Neural cell (in vitro differentiated cells): ENCODE measurements around the gene TMSB10. TPM values are rescaled to one million over a fixed set of nuclear protein-coding genes. Genes with fewer than 3 reads are reported as not detected.

Experiments
- H2AFZ ChIP-seq: fragments of 200-600, 300-800 bp; sonication (generic), shearing (Covaris generic); 2 replicates; pipeline ENCODE4 v1.6.0; 2014; ENCODE audit warnings: low read depth, mild to moderate bottlenecking, antibody characterized with exemption, low read length, moderate library complexity
- H3F3A ChIP-seq: fragments of 200-600 bp; shearing (Covaris generic); 2 replicates; pipeline ENCODE4 v1.6.1; 2016; ENCODE audit warnings: mild to moderate bottlenecking, moderate library complexity, mixed read lengths, antibody characterized with exemption, low read length; ENCODE audit not compliant: insufficient read depth, poor library complexity, severe bottlenecking
- H3K27ac ChIP-seq: fragments of 200-600, 300-800 bp; sonication (generic), shearing (Covaris generic); 2 replicates; pipeline ENCODE4 v1.5.1; 2014; ENCODE audit warnings: mild to moderate bottlenecking, low read length, moderate library complexity
- H3K27me3 ChIP-seq: fragments of 300-800, 200-600 bp; sonication (generic), shearing (Covaris generic); 2 replicates; pipeline ENCODE4 v1.6.0; 2014; ENCODE audit warnings: mild to moderate bottlenecking, low read depth, low read length, moderate library complexity; ENCODE audit not compliant: insufficient read depth
- H3K36me3 ChIP-seq: fragments of 300-800, 200-600 bp; sonication (generic), shearing (Covaris generic); 2 replicates; pipeline ENCODE4 v1.5.1; 2014; ENCODE audit warnings: mild to moderate bottlenecking, antibody characterized with exemption, low read length, moderate library complexity; ENCODE audit not compliant: insufficient read depth
- H3K4me2 ChIP-seq: fragments of 300-800, 200-600 bp; sonication (generic), shearing (Covaris generic); 2 replicates; pipeline ENCODE4 v1.6.0; 2014; ENCODE audit warnings: mild to moderate bottlenecking, low read length
- H3K4me3 ChIP-seq: fragments of 300-800, 200-600 bp; sonication (generic), shearing (Covaris generic); 2 replicates; pipeline ENCODE4 v1.5.1; 2014; ENCODE audit warnings: mild to moderate bottlenecking, low read length, moderate library complexity
- H3K79me2 ChIP-seq: fragments of 200-600 bp; shearing (Covaris generic); replicated peaks from 2 replicates; pipeline ENCODE4 v1.6.0; 2014; ENCODE audit warnings: mild to moderate bottlenecking, low read length, moderate library complexity; ENCODE audit not compliant: insufficient read depth
- H3K9ac ChIP-seq: fragments of 300-800, 200-600 bp; sonication (generic), shearing (Covaris generic); 2 replicates; pipeline ENCODE4 v1.6.1; 2016; ENCODE audit warnings: mild to moderate bottlenecking, low read length, mixed read lengths
- H3K9me2 ChIP-seq: fragments of 200-600 bp; shearing (Covaris generic); 2 replicates; pipeline ENCODE4 v1.6.1; 2016; ENCODE audit warnings: mild to moderate bottlenecking, low read length, mixed read lengths; ENCODE audit not compliant: insufficient read depth
- H3K9me3 ChIP-seq: fragments of 200-600, 300-800 bp; sonication (generic), shearing (Covaris generic); 2 replicates; pipeline ENCODE4 v1.6.1; 2016; ENCODE audit warnings: mild to moderate bottlenecking, mixed run types, low read length, moderate library complexity, mixed read lengths
- H4K20me1 ChIP-seq: fragments of 200-600 bp; shearing (Covaris generic); 2 replicates; pipeline ENCODE4 v1.6.1; 2016; ENCODE audit warnings: mild to moderate bottlenecking, mixed run types; ENCODE audit not compliant: insufficient read depth
- EP300 ChIP-seq: fragments of 450-650 bp; conservative IDR thresholded peaks from 2 replicates; pipeline ENCODE4 v1.6.1; 2014; ENCODE audit warnings: antibody characterized with exemption, mild to moderate bottlenecking, moderate library complexity; ENCODE audit not compliant: poor library complexity, severe bottlenecking
- EZH2 ChIP-seq: fragments of 200-600, 300-800 bp; shearing (Covaris generic), sonication (generic); IDR thresholded peaks from 2 replicates; pipeline ENCODE4 v1.6.1; 2014; ENCODE audit warnings: antibody characterized with exemption, low read length, borderline replicate concordance, mild to moderate bottlenecking; ENCODE audit not compliant: insufficient read depth, poor library complexity, severe bottlenecking
- MXI1 ChIP-seq: fragments of 450-650 bp; conservative IDR thresholded peaks from 2 replicates; pipeline ENCODE4 v1.6.1; 2014; ENCODE audit warnings: antibody characterized with exemption, mild to moderate bottlenecking; ENCODE audit not compliant: poor library complexity, severe bottlenecking
- POLR2AphosphoS5 ChIP-seq: IDR thresholded peaks from 2 replicates; pipeline ENCODE4 v1.6.1; 2012
- RAD21 ChIP-seq: fragments of 450-650 bp; conservative IDR thresholded peaks from 2 replicates; pipeline ENCODE4 v1.6.1; 2014; ENCODE audit warnings: antibody characterized with exemption, mild to moderate bottlenecking, moderate library complexity
- REST ChIP-seq: IDR thresholded peaks from 2 replicates; pipeline ENCODE4 v1.6.1; 2012; ENCODE audit warnings: borderline replicate concordance
- SMC3 ChIP-seq: fragments of 450-650 bp; conservative IDR thresholded peaks from 2 replicates; pipeline ENCODE4 v1.6.1; 2014; ENCODE audit warnings: antibody characterized with exemption, mild to moderate bottlenecking, moderate library complexity; ENCODE audit not compliant: poor library complexity
- TAF1 ChIP-seq: IDR thresholded peaks from 2 replicates; pipeline ENCODE4 v1.6.1; 2012; ENCODE audit warnings: low read depth
- polyA plus RNA-seq: library from polyadenylated mRNA; depleted of rRNA; stranded (reverse); fragments of >200 nt; gene quantifications from 2 replicates; pipeline ENCODE4 v1.2.3, GENCODE V29; 2014
- TF ChIP-seq, protein P1 (sequence below): fragments of 450-650 bp; IDR thresholded peaks from 2 replicates; pipeline ENCODE4 v1.5.1; 2014; ENCODE audit warnings: antibody characterized with exemption, mild to moderate bottlenecking, moderate library complexity; ENCODE audit not compliant: poor library complexity, severe bottlenecking

Gene TMSB10
- polyA plus RNA-seq, 1 donor from 2014 or later = 15,324 TPM

DNA sequence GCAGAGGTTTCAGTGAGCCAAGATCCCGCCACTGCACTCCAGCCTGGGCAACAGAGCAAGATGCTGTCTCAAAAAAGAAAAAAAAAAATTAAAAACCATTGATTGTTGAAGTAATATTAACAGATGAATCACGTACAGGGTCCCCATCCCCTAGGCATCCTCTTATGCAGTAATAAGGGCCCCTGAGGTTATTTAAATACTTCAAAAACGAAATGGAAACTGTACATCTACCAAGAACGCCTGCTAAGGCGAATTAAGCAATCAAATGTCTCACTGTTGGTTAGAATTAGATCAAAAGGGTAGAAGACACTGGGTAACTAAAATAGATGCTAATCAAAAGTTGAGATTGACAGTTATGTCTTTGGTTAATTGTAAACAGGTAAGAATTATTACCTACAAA lies 32.1 kb upstream of the TMSB10 start:
- H3K4me3 ChIP-seq = no peak overlapping the region
- no peaks in the 10 kb centered on the region for H3K9me2 ChIP-seq
- H3K27ac ChIP-seq = no peak overlapping the region
- no peak overlapping the region for H3K9ac ChIP-seq
- no peaks in the 10 kb centered on the region for H3F3A ChIP-seq
- H3K36me3 ChIP-seq = no peaks in the 10 kb centered on the region
- H3K9me3 ChIP-seq = no peaks in the 10 kb centered on the region
- H2AFZ ChIP-seq = no peak overlapping the region
- peaks cover 8% of the 10 kb centered on the region for H3K27me3 ChIP-seq
- H3K4me2 ChIP-seq = no peak overlapping the region
- TF ChIP-seq MXI1 (no peak), RAD21 (no peak)
- no peaks in the 10 kb centered on the region for H4K20me1 ChIP-seq
- H3K79me2 ChIP-seq = no peaks in the 10 kb centered on the region

GRCh38 chr2:84874381-84875212 lies 30.9 kb upstream of the TMSB10 start:
- no peak overlapping the region for H3K9ac ChIP-seq
- no peak overlapping the region for H3K27ac ChIP-seq
- H3K4me3 ChIP-seq = no peak overlapping the region
- H3K79me2 ChIP-seq = no peaks in the 10 kb centered on the region
- no peaks in the 10 kb centered on the region for H3K36me3 ChIP-seq
- no peak for TF ChIP-seq POLR2AphosphoS5
- TF ChIP-seq EP300 = no peak
- no peak for TF ChIP-seq EZH2
- no peak for TF ChIP-seq REST
- TF ChIP-seq MXI1 = no peak
- no peak for TF ChIP-seq RAD21
- no peak for TF ChIP-seq TAF1
- TF ChIP-seq, protein P1, sequence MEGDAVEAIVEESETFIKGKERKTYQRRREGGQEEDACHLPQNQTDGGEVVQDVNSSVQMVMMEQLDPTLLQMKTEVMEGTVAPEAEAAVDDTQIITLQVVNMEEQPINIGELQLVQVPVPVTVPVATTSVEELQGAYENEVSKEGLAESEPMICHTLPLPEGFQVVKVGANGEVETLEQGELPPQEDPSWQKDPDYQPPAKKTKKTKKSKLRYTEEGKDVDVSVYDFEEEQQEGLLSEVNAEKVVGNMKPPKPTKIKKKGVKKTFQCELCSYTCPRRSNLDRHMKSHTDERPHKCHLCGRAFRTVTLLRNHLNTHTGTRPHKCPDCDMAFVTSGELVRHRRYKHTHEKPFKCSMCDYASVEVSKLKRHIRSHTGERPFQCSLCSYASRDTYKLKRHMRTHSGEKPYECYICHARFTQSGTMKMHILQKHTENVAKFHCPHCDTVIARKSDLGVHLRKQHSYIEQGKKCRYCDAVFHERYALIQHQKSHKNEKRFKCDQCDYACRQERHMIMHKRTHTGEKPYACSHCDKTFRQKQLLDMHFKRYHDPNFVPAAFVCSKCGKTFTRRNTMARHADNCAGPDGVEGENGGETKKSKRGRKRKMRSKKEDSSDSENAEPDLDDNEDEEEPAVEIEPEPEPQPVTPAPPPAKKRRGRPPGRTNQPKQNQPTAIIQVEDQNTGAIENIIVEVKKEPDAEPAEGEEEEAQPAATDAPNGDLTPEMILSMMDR = no peak
- TF ChIP-seq SMC3 = no peak
- no peaks in the 10 kb centered on the region for H3K9me3 ChIP-seq
- H2AFZ ChIP-seq = no peak overlapping the region
- H3K4me2 ChIP-seq = no peak overlapping the region
- H3K9me2 ChIP-seq = no peaks in the 10 kb centered on the region
- no peaks in the 10 kb centered on the region for H3F3A ChIP-seq
- H3K27me3 ChIP-seq = peaks cover 20% of the 10 kb centered on the region
- H4K20me1 ChIP-seq = no peaks in the 10 kb centered on the region
